Hepatocyte (in vitro differentiated cells): ENCODE data around the gene DTNBP1.

Experiments used
- EZH2 ChIP-seq: fragments of 200-600 bp; sonication (generic); IDR thresholded peaks from 2 replicates; pipeline ENCODE4 v1.6.1; 2016; ENCODE audit warnings: antibody characterized with exemption, mild to moderate bottlenecking, borderline replicate concordance
- TF ChIP-seq, protein P1 (sequence below): fragments of 200-600 bp; sonication (generic); IDR thresholded peaks from 2 replicates; pipeline ENCODE4 v1.5.1; 2016; ENCODE audit warnings: antibody characterized with exemption, mild to moderate bottlenecking; ENCODE audit not compliant: poor library complexity

DNA sequence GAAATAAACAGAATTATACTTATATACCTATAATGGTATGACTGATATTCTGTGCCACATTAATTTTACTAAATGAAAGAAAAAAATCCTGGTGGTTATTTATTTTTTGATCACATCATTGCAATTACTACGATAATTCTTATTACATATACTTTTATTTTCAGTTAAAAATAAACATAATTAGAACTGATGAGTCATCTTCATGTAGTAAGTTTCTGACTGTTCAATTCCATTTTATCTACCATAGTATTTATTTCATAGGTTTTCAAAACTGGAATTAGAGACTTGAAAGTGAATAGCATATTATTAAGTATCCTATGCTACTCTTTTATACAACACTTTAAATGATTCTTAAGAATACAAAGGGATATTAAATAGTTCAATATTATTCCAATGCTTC lies 80.3 kb downstream of the DTNBP1 start:
- TF ChIP-seq, protein P1, sequence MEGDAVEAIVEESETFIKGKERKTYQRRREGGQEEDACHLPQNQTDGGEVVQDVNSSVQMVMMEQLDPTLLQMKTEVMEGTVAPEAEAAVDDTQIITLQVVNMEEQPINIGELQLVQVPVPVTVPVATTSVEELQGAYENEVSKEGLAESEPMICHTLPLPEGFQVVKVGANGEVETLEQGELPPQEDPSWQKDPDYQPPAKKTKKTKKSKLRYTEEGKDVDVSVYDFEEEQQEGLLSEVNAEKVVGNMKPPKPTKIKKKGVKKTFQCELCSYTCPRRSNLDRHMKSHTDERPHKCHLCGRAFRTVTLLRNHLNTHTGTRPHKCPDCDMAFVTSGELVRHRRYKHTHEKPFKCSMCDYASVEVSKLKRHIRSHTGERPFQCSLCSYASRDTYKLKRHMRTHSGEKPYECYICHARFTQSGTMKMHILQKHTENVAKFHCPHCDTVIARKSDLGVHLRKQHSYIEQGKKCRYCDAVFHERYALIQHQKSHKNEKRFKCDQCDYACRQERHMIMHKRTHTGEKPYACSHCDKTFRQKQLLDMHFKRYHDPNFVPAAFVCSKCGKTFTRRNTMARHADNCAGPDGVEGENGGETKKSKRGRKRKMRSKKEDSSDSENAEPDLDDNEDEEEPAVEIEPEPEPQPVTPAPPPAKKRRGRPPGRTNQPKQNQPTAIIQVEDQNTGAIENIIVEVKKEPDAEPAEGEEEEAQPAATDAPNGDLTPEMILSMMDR = no peak
- no peak for TF ChIP-seq EZH2
